ENCODE measurements around the gene RARRES1. TPM values are rescaled to one million over a fixed set of nuclear protein-coding genes. Genes with fewer than 3 reads are reported as not detected.

The RARRES1 gene
- total RNA-seq, 4 donors from 2014 or later: 11.6 to 225 (median 84.9) TPM

GRCh38 chr3:158750016-158750415 is 17.8 kb upstream of the RARRES1 start:
- H3K4me1 ChIP-seq: no peaks in the 10 kb centered on the region
- TF ChIP-seq, protein P1, sequence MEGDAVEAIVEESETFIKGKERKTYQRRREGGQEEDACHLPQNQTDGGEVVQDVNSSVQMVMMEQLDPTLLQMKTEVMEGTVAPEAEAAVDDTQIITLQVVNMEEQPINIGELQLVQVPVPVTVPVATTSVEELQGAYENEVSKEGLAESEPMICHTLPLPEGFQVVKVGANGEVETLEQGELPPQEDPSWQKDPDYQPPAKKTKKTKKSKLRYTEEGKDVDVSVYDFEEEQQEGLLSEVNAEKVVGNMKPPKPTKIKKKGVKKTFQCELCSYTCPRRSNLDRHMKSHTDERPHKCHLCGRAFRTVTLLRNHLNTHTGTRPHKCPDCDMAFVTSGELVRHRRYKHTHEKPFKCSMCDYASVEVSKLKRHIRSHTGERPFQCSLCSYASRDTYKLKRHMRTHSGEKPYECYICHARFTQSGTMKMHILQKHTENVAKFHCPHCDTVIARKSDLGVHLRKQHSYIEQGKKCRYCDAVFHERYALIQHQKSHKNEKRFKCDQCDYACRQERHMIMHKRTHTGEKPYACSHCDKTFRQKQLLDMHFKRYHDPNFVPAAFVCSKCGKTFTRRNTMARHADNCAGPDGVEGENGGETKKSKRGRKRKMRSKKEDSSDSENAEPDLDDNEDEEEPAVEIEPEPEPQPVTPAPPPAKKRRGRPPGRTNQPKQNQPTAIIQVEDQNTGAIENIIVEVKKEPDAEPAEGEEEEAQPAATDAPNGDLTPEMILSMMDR (IDR thresholded peaks at IDR 0.05): no peak
- TF ChIP-seq POLR2A (IDR thresholded peaks at IDR 0.05): no peak
- no peaks in the 10 kb centered on the region for H3K27me3 ChIP-seq
- no peaks in the 10 kb centered on the region for H3K9me3 ChIP-seq
- no peak overlapping the region for H3K4me3 ChIP-seq
- no peak overlapping the region for H3K27ac ChIP-seq
- H3K36me3 ChIP-seq: peaks cover 0 to 4% (median 0%) of the 10 kb centered on the region in 3 donors
- DNase-seq: no peak

- Histone ChIP-seq H3K27ac (no peak overlapping the region), H3K36me3 (peaks cover 0 to 4% (median 0%) of the 10 kb centered on the region in 3 donors), H3K4me1 (no peaks in the 10 kb centered on the region), H3K27me3 (no peaks in the 10 kb centered on the region), H3K4me3 (no peak overlapping the region), H3K9me3 (no peaks in the 10 kb centered on the region)
- no peak for DNase-seq
- no peak for TF ChIP-seq POLR2A (IDR thresholded peaks at IDR 0.05)
- TF ChIP-seq, protein P1 (IDR thresholded peaks at IDR 0.05): no peak
Measured at GRCh38 chr3:158749526-158749925, 17.3 kb upstream of the RARRES1 start.

GRCh38 chr3:158748237-158748828 is 16.1 kb upstream of the RARRES1 start:
- Histone ChIP-seq H3K4me3 (no peak overlapping the region), H3K4me1 (no peaks in the 10 kb centered on the region), H3K27me3 (no peaks in the 10 kb centered on the region), H3K36me3 (peaks cover 0 to 4% (median 0%) of the 10 kb centered on the region in 3 donors), H3K27ac (peak overlapping the region in 1 of 4 donors; percentile 33), H3K9me3 (no peaks in the 10 kb centered on the region)
- no peak for TF ChIP-seq POLR2A (IDR thresholded peaks at IDR 0.05)
- TF ChIP-seq, protein P1 (IDR thresholded peaks at IDR 0.05): no peak
- peak in 1 of 3 donors; percentile 66 for DNase-seq

- Histone ChIP-seq H3K27me3 (no peaks in the 10 kb centered on the region), H3K4me1 (no peaks in the 10 kb centered on the region), H3K4me3 (no peak overlapping the region), H3K36me3 (peaks cover 0 to 4% (median 0%) of the 10 kb centered on the region in 3 donors), H3K9me3 (no peaks in the 10 kb centered on the region), H3K27ac (no peak overlapping the region)
- TF ChIP-seq, protein P1 (IDR thresholded peaks at IDR 0.05): no peak
- TF ChIP-seq POLR2A (IDR thresholded peaks at IDR 0.05): no peak
- no peak for DNase-seq
Measured at GRCh38 chr3:158747417-158747816, 15.2 kb upstream of the RARRES1 start.

- Histone ChIP-seq H3K36me3 (peaks cover 0 to 4% (median 0%) of the 10 kb centered on the region in 3 donors), H3K4me1 (no peaks in the 10 kb centered on the region), H3K9me3 (no peaks in the 10 kb centered on the region), H3K4me3 (no peak overlapping the region), H3K27me3 (no peaks in the 10 kb centered on the region), H3K27ac (no peak overlapping the region)
- no peak for TF ChIP-seq POLR2A (IDR thresholded peaks at IDR 0.05)
- TF ChIP-seq, protein P1 (IDR thresholded peaks at IDR 0.05): no peak
- no peak for DNase-seq
Measured at GRCh38 chr3:158745551-158745950, 13.3 kb upstream of the RARRES1 start.
